AG04450 (cell line): ENCODE data around the gene TYRO3. TPM values are rescaled to one million over a fixed set of nuclear protein-coding genes. Genes with fewer than 3 reads are reported as not detected.

ENCODE experiments used
- CTCF ChIA-PET: fragments of 300-600, 350-600 bp; formaldehyde crosslinking; extraction: SDS; loops from one replicate; lab custom pipeline; 2022; ENCODE audit warnings: antibody characterized with exemption, inconsistent platforms; lab: Charles Lee
- POLR2A ChIA-PET: fragments of 350-600 bp; formaldehyde crosslinking; extraction: SDS; loops from one replicate; lab custom pipeline; 2021; ENCODE audit warnings: antibody characterized with exemption, inconsistent platforms; lab: Yijun Ruan, JAX
- DNase-seq: peaks from one replicate; pipeline ENCODE4 v3.0.0-alpha.2; 2011; ENCODE audit warnings: low read depth, low spot score
- H3K27ac ChIP-seq: one replicate; pipeline ENCODE4 v1.5.1; 2012; ENCODE audit warnings: low read depth, low read length, control low read depth
- H3K27me3 ChIP-seq: one replicate; pipeline ENCODE4 v1.6.0; 2012; ENCODE audit warnings: low read length; ENCODE audit not compliant: control insufficient read depth, insufficient read depth
- H3K4me3 ChIP-seq: 2 replicates; pipeline ENCODE4 v1.5.1; 2011; ENCODE audit warnings: mild to moderate bottlenecking, low read depth, low read length, control low read depth
- H3K9me3 ChIP-seq: 2 replicates; pipeline ENCODE4 v1.5.1; 2012; ENCODE audit warnings: low read length; ENCODE audit not compliant: control insufficient read depth, insufficient read depth
- CTCF ChIP-seq: IDR thresholded peaks from 2 replicates; pipeline ENCODE4 v1.5.1; 2011; ENCODE audit warnings: low read depth, low read length, control low read depth, inconsistent platforms
- polyA plus RNA-seq: library from polyadenylated mRNA; depleted of rRNA; stranded (reverse); fragments of >200 nt; gene quantifications from 2 replicates; pipeline ENCODE4 v1.2.3, GENCODE V29; 2011; rRNA removed

Gene TYRO3
- polyA plus RNA-seq, 1 experiment, result 21.0 TPM

- H3K27me3 ChIP-seq, result no peaks in the 10 kb centered on the region
- no peak for TF ChIP-seq CTCF
- H3K27ac ChIP-seq, result no peak overlapping the region
- H3K9me3 ChIP-seq, result no peaks in the 10 kb centered on the region
- POLR2A ChIA-PET, result no interaction called here
- DNase-seq, result no peak
- H3K4me3 ChIP-seq, result no peak overlapping the region
- CTCF ChIA-PET, result interaction anchor here (1.7 kb wide), 1 partner anchor 29 kb away, joined by 4 read pairs; no protein-coding TSS in a partner anchor
Observed at GRCh38 chr15:41631880-41632470, 73.0 kb downstream of the TYRO3 start.

Other genes starting within 250 kb of the TYRO3 start
- gene OIP5, start 226.6 kb upstream of the TYRO3 start, polyA plus RNA-seq, result 2.9 and 3.9 TPM in 2 replicates
- gene NUSAP1, start 226.3 kb upstream of the TYRO3 start, polyA plus RNA-seq, result 24.8 and 33.9 TPM in 2 replicates
- gene NDUFAF1, start 156.7 kb upstream of the TYRO3 start, polyA plus RNA-seq, result 24.4 and 34.4 TPM in 2 replicates
- gene RTF1, start 142.1 kb upstream of the TYRO3 start, polyA plus RNA-seq, result 32.5 and 40.8 TPM in 2 replicates
- 0.92 and 1.5 TPM in 2 replicates for gene ITPKA, start 65.3 kb upstream of the TYRO3 start, polyA plus RNA-seq
- gene LTK, start 45.4 kb upstream of the TYRO3 start, polyA plus RNA-seq, result 0.09 and 0.20 TPM in 2 replicates
- gene RPAP1, start 15.0 kb upstream of the TYRO3 start, polyA plus RNA-seq, result 9.5 and 12.9 TPM in 2 replicates
- gene MGA, start 101.2 kb downstream of the TYRO3 start, polyA plus RNA-seq, result 8.5 and 9.7 TPM in 2 replicates
- 6.1 and 10.3 TPM in 2 replicates for gene MAPKBP1, start 215.3 kb downstream of the TYRO3 start, polyA plus RNA-seq